Measurements from ENCODE around the gene DOCK10. TPM values are rescaled to one million over a fixed set of nuclear protein-coding genes. Genes with fewer than 3 reads are reported as not detected.

Gene DOCK10
- total and polyA plus RNA-seq, 2 donors (not counting 1 experiment from before 2014, with no cell fraction given) = 49.5 to 139 TPM

GRCh38 chr2:225064928-225065327 is 22.7 kb upstream of the DOCK10 start:
- no peaks in the 10 kb centered on the region for H3K79me2 ChIP-seq (ENCODE audit: control insufficient read depth, insufficient read depth, low read length)
- CTCF ChIA-PET = no interaction called here
- no peak overlapping the region for H3K4me3 Mint-ChIP-seq
- H3K9ac ChIP-seq (ENCODE audit: low read length) = no peak overlapping the region
- no peak overlapping the region for H3K27ac ChIP-seq (ENCODE audit: low read length in 2 of 2)
- no peak overlapping the region for H3K4me3 ChIP-seq (ENCODE audit: control extremely low read depth in 1 of 5, extremely low read depth in 1 of 5, insufficient read depth in 1 of 5, low read depth in 2 of 5, low read length in 4 of 5)
- H3K9me3 Mint-ChIP-seq (ENCODE audit: insufficient read depth) = peaks cover 6% of the 10 kb centered on the region
- H3K9me3 ChIP-seq (ENCODE audit: control extremely low read depth in 1 of 3, control insufficient read depth in 2 of 3, insufficient read depth in 1 of 3, low read length in 2 of 3) = peaks cover 2 to 10% (median 7%) of the 10 kb centered on the region in 3 donors
- no peak overlapping the region for H2AFZ ChIP-seq (ENCODE audit: insufficient read depth, low read depth, low read length, poor library complexity, severe bottlenecking)
- DNase-seq (no peak), ATAC-seq (ENCODE audit: low read depth) (no peak)
- H3K4me1 Mint-ChIP-seq = no peaks in the 10 kb centered on the region
- intact Hi-C loops (cut with micrococcal nuclease) = no loop called here
- no peak for TF ChIP-seq EZH2 (IDR thresholded peaks at IDR 0.05; ENCODE audit: borderline replicate concordance, insufficient read depth, low read depth, low read length, poor library complexity, severe bottlenecking)
- TF ChIP-seq CTCF (IDR thresholded peaks at IDR 0.05) = no peak
- POLR2A ChIA-PET = no interaction called here
- no peak overlapping the region for H3K27ac Mint-ChIP-seq
- H3K4me1 ChIP-seq (ENCODE audit: control insufficient read depth in 2 of 2, insufficient read depth in 2 of 2, low read length in 2 of 2) = no peaks in the 10 kb centered on the region
- no peak overlapping the region for H3K4me2 ChIP-seq (replicated peaks; ENCODE audit: low read depth, low read length, poor library complexity, severe bottlenecking)
- H3K27me3 ChIP-seq (replicated peaks in 1 of 4; ENCODE audit: control extremely low read depth in 1 of 4, control insufficient read depth in 3 of 4, insufficient read depth in 4 of 4, low read length in 3 of 4) = peaks cover 0 to 5% (median 0%) of the 10 kb centered on the region in 4 experiments
- H3K27me3 Mint-ChIP-seq = peaks cover 11% of the 10 kb centered on the region
- no peaks in the 10 kb centered on the region for H3K36me3 ChIP-seq (replicated peaks in 1 of 2; ENCODE audit: control extremely low read depth in 1 of 2, control insufficient read depth in 1 of 2, extremely low read depth in 1 of 2, insufficient read depth in 2 of 2, low read length in 1 of 2)
- H4K20me1 ChIP-seq (ENCODE audit: control insufficient read depth, insufficient read depth, low read length, poor library complexity, severe bottlenecking) = no peaks in the 10 kb centered on the region

- Histone ChIP-seq H4K20me1 (ENCODE audit: control insufficient read depth, insufficient read depth, low read length, poor library complexity, severe bottlenecking) (no peaks in the 10 kb centered on the region), H3K4me3 (ENCODE audit: control extremely low read depth in 1 of 5, extremely low read depth in 1 of 5, insufficient read depth in 1 of 5, low read depth in 2 of 5, low read length in 4 of 5) (no peak overlapping the region), H3K79me2 (ENCODE audit: control insufficient read depth, insufficient read depth, low read length) (no peaks in the 10 kb centered on the region), H3K36me3 (replicated peaks in 1 of 2; ENCODE audit: control extremely low read depth in 1 of 2, control insufficient read depth in 1 of 2, extremely low read depth in 1 of 2, insufficient read depth in 2 of 2, low read length in 1 of 2) (no peaks in the 10 kb centered on the region), H3K27ac (ENCODE audit: low read length in 2 of 2) (no peak overlapping the region), H3K9me3 (ENCODE audit: control extremely low read depth in 1 of 3, control insufficient read depth in 2 of 3, insufficient read depth in 1 of 3, low read length in 2 of 3) (peaks cover 2 to 13% (median 7%) of the 10 kb centered on the region in 3 donors), H3K4me2 (replicated peaks; ENCODE audit: low read depth, low read length, poor library complexity, severe bottlenecking) (no peak overlapping the region), H3K9ac (ENCODE audit: low read length) (no peak overlapping the region), H3K4me1 (ENCODE audit: control insufficient read depth in 2 of 2, insufficient read depth in 2 of 2, low read length in 2 of 2) (no peaks in the 10 kb centered on the region), H2AFZ (ENCODE audit: insufficient read depth, low read depth, low read length, poor library complexity, severe bottlenecking) (no peak overlapping the region), H3K27me3 (replicated peaks in 1 of 4; ENCODE audit: control extremely low read depth in 1 of 4, control insufficient read depth in 3 of 4, insufficient read depth in 4 of 4, low read length in 3 of 4) (peaks cover 0 to 5% (median 0%) of the 10 kb centered on the region in 4 experiments)
- no peak overlapping the region for H3K4me3 Mint-ChIP-seq
- 67% methylated on average over 2 of the region's 2 CpGs for WGBS (ENCODE audit: insufficient coverage)
- intact Hi-C loops (cut with micrococcal nuclease) = no loop called here
- ATAC-seq (ENCODE audit: low read depth) (no peak), DNase-seq (no peak)
- TF ChIP-seq CTCF (IDR thresholded peaks at IDR 0.05) = no peak
- TF ChIP-seq EZH2 (IDR thresholded peaks at IDR 0.05; ENCODE audit: borderline replicate concordance, insufficient read depth, low read depth, low read length, poor library complexity, severe bottlenecking) = no peak
- ChIA-PET POLR2A (no interaction called here), CTCF (no interaction called here)
- peaks cover 11% of the 10 kb centered on the region for H3K27me3 Mint-ChIP-seq
- no peaks in the 10 kb centered on the region for H3K4me1 Mint-ChIP-seq
- H3K27ac Mint-ChIP-seq = no peak overlapping the region
- H3K9me3 Mint-ChIP-seq (ENCODE audit: insufficient read depth) = peaks cover 6% of the 10 kb centered on the region
Observed at GRCh38 chr2:225064362-225064761, 22.1 kb upstream of the DOCK10 start.
